Smooth muscle cell of the brain vasculature (primary cell): ENCODE results near the gene WTAP.
"Not testable (repeated sequence)": the region's sequence is repeated elsewhere in the genome, so short reads cannot be mapped to it uniquely, and the experiment has no call there.

Experiments used
- DNase-seq: peaks from one replicate; pipeline ENCODE4 v3.0.0-alpha.2; 2012; ENCODE audit warnings: low read depth, low spot score

WTAP gene

GRCh38 chr6:159728531-159728964 lies 1.2 kb downstream of the WTAP start:
- no peak for DNase-seq

GRCh38 chr6:159729598-159730331 lies 2.5 kb downstream of the WTAP start:
- no peak for DNase-seq

- DNase-seq, result no peak
These were observed 3.0 kb downstream of the WTAP start for GRCh38 chr6:159730332-159730676.

- not testable (repeated sequence) for DNase-seq
These were observed 5.2 kb downstream of the WTAP start for GRCh38 chr6:159732550-159732949.

- DNase-seq, result not testable (repeated sequence)
These were observed 6.1 kb downstream of the WTAP start for GRCh38 chr6:159733395-159733794.

GRCh38 chr6:159736908-159737307 lies 9.6 kb downstream of the WTAP start:
- no peak for DNase-seq

GRCh38 chr6:159739341-159739740 lies 12.0 kb downstream of the WTAP start:
- no peak for DNase-seq

GRCh38 chr6:159742165-159742564 lies 14.9 kb downstream of the WTAP start:
- DNase-seq, result no peak

- DNase-seq, result no peak
These were observed 17.8 kb downstream of the WTAP start for GRCh38 chr6:159745081-159745480.

- DNase-seq, result no peak
These were observed 19.5 kb downstream of the WTAP start for GRCh38 chr6:159746759-159747158.

- DNase-seq, result not testable (repeated sequence)
These were observed 20.8 kb downstream of the WTAP start for GRCh38 chr6:159748127-159748526.

- DNase-seq, result no peak
These were observed 24.1 kb downstream of the WTAP start for GRCh38 chr6:159751448-159751847.

- DNase-seq, result no peak
These were observed 26.0 kb downstream of the WTAP start for GRCh38 chr6:159753081-159753872.

GRCh38 chr6:159754401-159754800 lies 27.1 kb downstream of the WTAP start:
- DNase-seq, result no peak

GRCh38 chr6:159754959-159755914 lies 27.9 kb downstream of the WTAP start:
- DNase-seq, result no peak

GRCh38 chr6:159756508-159756907 lies 29.2 kb downstream of the WTAP start:
- no peak for DNase-seq

- no peak for DNase-seq
These were observed 31.0 kb downstream of the WTAP start for GRCh38 chr6:159758031-159759001.

- no peak for DNase-seq
These were observed 32.3 kb downstream of the WTAP start for GRCh38 chr6:159759645-159760044.

GRCh38 chr6:159760602-159761057 lies 33.3 kb downstream of the WTAP start:
- DNase-seq, result no peak

GRCh38 chr6:159761129-159761872 lies 34.0 kb downstream of the WTAP start:
- no peak for DNase-seq
